D721Med (cell line): ENCODE data around the gene FGF10.

ENCODE experiments used
- DNase-seq: peaks from one replicate; pipeline ENCODE4 v3.0.0; 2011; ENCODE audit warnings: low spot score; ENCODE audit not compliant: insufficient read length
- FAIRE-seq: peaks from 2 replicates; lab custom pipeline; 2011; peaks lifted over from hg19 to GRCh38; lab: Jason Lieb, UNC
- TF ChIP-seq, protein P1 (sequence below): IDR thresholded peaks from 2 replicates; pipeline ENCODE4 v1.5.1; 2012; ENCODE audit warnings: mild to moderate bottlenecking, control low read depth; ENCODE audit not compliant: insufficient read depth; ENCODE audit errors: missing control alignments

The FGF10 gene

DNA sequence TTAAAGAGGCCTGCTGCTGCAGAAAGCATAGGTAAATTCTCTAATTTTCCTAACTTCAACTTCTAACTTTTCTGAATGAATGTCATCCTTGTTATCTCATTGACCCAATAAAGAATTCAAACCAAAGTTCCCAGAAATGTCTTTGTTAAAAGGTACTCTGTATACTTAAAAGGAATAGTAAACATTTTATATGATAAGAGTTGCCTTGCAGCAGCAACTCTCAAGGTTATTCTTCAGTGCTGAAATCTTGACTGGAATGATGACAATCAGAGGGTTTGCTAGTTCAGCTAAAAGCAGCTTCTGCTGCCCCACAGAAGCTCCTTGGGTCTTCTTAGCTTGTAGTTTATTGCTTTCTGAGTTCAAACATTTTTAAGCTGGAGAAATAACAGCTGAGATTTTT lies 28.3 kb downstream of the FGF10 start:
- no peak for DNase-seq
- no peak for FAIRE-seq
- TF ChIP-seq, protein P1, sequence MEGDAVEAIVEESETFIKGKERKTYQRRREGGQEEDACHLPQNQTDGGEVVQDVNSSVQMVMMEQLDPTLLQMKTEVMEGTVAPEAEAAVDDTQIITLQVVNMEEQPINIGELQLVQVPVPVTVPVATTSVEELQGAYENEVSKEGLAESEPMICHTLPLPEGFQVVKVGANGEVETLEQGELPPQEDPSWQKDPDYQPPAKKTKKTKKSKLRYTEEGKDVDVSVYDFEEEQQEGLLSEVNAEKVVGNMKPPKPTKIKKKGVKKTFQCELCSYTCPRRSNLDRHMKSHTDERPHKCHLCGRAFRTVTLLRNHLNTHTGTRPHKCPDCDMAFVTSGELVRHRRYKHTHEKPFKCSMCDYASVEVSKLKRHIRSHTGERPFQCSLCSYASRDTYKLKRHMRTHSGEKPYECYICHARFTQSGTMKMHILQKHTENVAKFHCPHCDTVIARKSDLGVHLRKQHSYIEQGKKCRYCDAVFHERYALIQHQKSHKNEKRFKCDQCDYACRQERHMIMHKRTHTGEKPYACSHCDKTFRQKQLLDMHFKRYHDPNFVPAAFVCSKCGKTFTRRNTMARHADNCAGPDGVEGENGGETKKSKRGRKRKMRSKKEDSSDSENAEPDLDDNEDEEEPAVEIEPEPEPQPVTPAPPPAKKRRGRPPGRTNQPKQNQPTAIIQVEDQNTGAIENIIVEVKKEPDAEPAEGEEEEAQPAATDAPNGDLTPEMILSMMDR, result no peak

DNA sequence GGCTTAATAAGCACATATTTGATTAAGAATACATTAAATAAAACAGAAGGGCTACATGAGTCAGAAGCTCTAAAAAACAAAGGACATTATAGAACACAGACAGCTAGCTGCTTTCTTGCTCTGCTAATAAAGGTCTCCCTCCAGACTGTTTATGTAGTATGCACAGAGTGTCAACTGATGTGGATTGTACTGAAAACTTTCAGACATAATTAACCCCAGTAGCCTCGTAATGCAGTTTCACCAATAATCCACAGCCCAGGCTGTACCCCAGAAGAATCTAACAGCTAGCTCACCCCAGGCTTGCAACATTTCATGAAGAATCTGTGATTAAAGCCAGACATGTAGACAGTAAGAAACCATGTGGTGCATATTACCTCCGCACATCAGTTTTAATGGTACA lies 30.8 kb downstream of the FGF10 start:
- DNase-seq, result no peak
- FAIRE-seq, result no peak
- TF ChIP-seq, protein P1, result no peak

DNA sequence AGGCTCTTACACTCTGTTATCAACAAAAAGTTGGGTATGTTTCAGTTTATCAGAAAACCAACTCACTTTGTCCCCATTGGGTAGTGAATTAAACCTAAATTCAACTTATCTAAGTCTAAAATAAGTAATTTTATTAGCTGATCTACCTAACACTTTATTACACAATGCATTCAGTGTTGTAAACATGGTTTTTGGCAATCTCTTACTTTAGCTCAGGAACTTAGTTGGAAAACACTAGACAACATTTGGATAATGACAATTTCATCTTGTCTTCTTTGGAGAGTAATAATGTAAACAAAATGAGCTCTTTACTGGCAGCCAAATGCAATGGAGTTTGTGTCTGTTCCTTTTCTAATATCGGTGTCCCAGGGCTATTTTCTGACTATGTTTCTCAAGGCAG lies 33.0 kb downstream of the FGF10 start:
- no peak for DNase-seq
- TF ChIP-seq, protein P1, result no peak
- FAIRE-seq, result no peak

DNA sequence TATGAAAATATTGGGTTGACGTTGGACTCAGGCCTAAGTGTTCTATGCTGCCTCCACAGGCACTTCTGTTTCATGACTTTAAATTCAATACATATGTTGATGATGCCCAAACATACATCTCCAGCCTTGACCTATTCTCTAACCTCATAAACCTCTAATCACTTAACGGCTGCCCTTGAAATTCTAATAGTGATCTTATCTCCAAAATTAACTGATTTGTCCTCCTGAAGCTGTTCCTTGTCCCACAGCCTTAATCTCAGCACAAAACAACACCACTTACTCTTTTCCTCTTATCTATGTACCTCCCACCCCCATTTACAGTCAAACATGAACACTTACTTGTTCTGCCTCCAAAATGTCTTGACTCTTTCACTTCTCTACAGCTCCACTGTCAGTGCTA lies 43.3 kb downstream of the FGF10 start:
- FAIRE-seq (no peak), DNase-seq (no peak)
- TF ChIP-seq, protein P1, result no peak

DNA sequence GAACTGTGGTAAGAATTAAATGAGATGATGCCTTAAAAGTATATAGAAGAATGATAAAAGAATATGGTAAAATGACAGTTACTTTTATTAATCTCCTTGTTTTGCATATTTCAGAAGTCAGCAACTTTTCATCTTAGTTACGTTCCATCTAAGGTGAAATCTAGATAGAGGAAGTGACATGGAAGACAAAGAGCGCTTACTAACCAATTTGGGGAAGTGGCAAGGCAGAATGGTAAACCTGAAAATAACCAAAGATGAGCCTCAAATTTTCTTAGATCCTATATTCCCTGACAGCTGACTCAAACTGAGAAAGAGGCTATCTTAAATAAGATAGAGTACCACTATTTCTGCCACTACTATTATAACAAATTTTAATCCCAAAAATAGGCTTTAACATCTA lies 52.5 kb downstream of the FGF10 start:
- FAIRE-seq (no peak), DNase-seq (no peak)
- TF ChIP-seq, protein P1, result no peak

DNA sequence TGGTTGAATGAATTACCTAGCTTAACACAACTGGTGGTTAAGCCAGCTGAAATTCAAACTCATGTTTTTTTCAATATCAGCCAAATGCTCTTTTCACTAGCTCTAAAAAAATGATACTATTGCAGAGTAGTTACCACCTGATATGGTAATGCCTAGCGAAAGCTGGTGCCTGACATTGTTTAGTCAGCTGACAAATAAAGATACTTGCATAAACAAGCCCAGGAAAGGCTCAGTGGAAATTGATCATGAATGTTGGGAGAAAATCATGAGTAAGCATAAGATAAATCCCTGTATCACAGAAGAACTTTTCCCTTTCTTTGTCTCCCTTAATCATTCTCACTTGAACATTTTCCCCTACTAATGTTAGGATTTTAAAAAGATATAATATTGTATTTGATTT lies 54.6 kb downstream of the FGF10 start:
- DNase-seq (no peak), FAIRE-seq (no peak)
- TF ChIP-seq, protein P1, result no peak

DNA sequence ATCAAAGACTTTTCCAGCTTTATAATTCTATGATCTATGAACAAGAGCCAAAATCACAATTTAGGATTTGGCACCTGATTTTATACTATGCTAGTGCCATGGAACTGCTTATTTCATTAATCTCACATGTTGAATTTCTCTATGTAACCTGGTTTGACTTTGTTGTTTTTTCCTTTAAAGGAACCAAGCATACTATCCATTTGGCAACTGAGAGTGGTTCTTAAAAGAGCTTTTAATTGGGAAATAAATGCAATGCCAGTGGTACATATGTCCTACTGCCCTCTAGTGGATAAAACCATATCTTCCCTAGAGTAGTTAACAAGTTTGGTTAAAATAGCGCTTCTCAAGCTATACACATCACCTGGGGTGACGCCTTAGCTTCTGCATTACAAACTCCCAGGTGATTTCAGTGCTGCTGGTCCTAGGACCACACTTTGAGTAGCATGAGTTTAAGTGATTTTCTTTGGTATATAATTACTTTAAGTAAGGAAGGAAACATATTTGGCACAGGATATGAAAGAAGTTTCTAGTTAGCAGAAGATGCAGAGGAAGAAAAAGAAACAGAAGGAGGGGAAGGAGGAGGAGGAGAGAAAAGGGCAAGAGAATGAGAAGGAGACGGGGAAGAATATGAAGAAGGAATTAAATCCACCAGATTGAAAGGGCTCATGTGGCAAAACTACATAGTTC lies 56.8 kb downstream of the FGF10 start:
- TF ChIP-seq, protein P1, result peak; percentile 60
- DNase-seq (no peak), FAIRE-seq (no peak)
